Progenitor cell of endocrine pancreas (in vitro differentiated cells): Measurements from ENCODE around the gene YBX3. TPM values are rescaled to one million over a fixed set of nuclear protein-coding genes. Genes with fewer than 3 reads are reported as not detected.

Source experiments
- DNase-seq: peaks from one replicate; pipeline ENCODE4 v3.0.0; 2021; ENCODE audit warnings: low spot score; ENCODE audit not compliant: unreplicated experiment
- H3K27ac Mint-ChIP-seq: 2 replicates; pipeline ENCODE4 v1.8.0; 2021; ENCODE audit warnings: mild to moderate bottlenecking, moderate library complexity, mixed read lengths
- H3K27me3 Mint-ChIP-seq: 2 replicates; pipeline ENCODE4 v1.8.0; 2021; ENCODE audit warnings: mixed read lengths
- H3K36me3 Mint-ChIP-seq: 2 replicates; pipeline ENCODE4 v1.8.0; 2022; ENCODE audit warnings: mixed read lengths; ENCODE audit not compliant: insufficient read depth
- H3K4me1 Mint-ChIP-seq: 2 replicates; pipeline ENCODE4 v1.8.0; 2021; ENCODE audit warnings: low read depth, mixed read lengths
- H3K4me3 Mint-ChIP-seq: 2 replicates; pipeline ENCODE4 v1.8.0; 2021; ENCODE audit warnings: low read depth, mild to moderate bottlenecking, moderate library complexity, mixed read lengths
- H3K9me3 Mint-ChIP-seq: 2 replicates; pipeline ENCODE4 v1.8.0; 2021; ENCODE audit warnings: low read depth, mixed read lengths
- CTCF ChIP-seq: fragments of 200-600 bp; sonication (generic); IDR thresholded peaks from one replicate; pipeline ENCODE4 v1.5.0; 2021; ENCODE audit warnings: antibody characterized with exemption, mild to moderate bottlenecking; ENCODE audit not compliant: unreplicated experiment
- total RNA-seq: library from RNA; stranded (reverse); gene quantifications from 2 replicates; pipeline ENCODE4 v1.2.1, GENCODE V29; 2021

YBX3 gene
- total RNA-seq, 1 donor from 2014 or later: 200 TPM

- H3K4me1 Mint-ChIP-seq: peaks cover 8% of the 10 kb centered on the region
- no peaks in the 10 kb centered on the region for H3K36me3 Mint-ChIP-seq
- TF ChIP-seq CTCF: no peak
- peaks cover 6% of the 10 kb centered on the region for H3K9me3 Mint-ChIP-seq
- H3K4me3 Mint-ChIP-seq: no peak overlapping the region
- no peaks in the 10 kb centered on the region for H3K27me3 Mint-ChIP-seq
- peak overlapping the region; percentile 24 for H3K27ac Mint-ChIP-seq
- no peak for DNase-seq
These were observed 16.3 kb upstream of the YBX3 start for GRCh38 chr12:10739157-10740118.

- H3K4me1 Mint-ChIP-seq: peaks cover 8% of the 10 kb centered on the region
- H3K36me3 Mint-ChIP-seq: no peaks in the 10 kb centered on the region
- H3K27ac Mint-ChIP-seq: no peak overlapping the region
- TF ChIP-seq CTCF: no peak
- peaks cover 6% of the 10 kb centered on the region for H3K27me3 Mint-ChIP-seq
- H3K9me3 Mint-ChIP-seq: no peaks in the 10 kb centered on the region
- H3K4me3 Mint-ChIP-seq: no peak overlapping the region
- no peak for DNase-seq
These were observed 14.1 kb upstream of the YBX3 start for GRCh38 chr12:10737249-10737648.

- no peak for TF ChIP-seq CTCF
- no peak for DNase-seq
- Mint-ChIP-seq H3K27me3 (peaks cover 11% of the 10 kb centered on the region), H3K36me3 (no peaks in the 10 kb centered on the region), H3K9me3 (no peaks in the 10 kb centered on the region), H3K4me1 (peaks cover 8% of the 10 kb centered on the region), H3K27ac (no peak overlapping the region), H3K4me3 (no peak overlapping the region)
These were observed 13.3 kb upstream of the YBX3 start for GRCh38 chr12:10736463-10736862.

GRCh38 chr12:10735428-10735827, 12.3 kb upstream of the YBX3 start:
- no peak overlapping the region for H3K4me3 Mint-ChIP-seq

GRCh38 chr12:10732549-10732948, 9.4 kb upstream of the YBX3 start:
- no peak overlapping the region for H3K4me3 Mint-ChIP-seq
- H3K27ac Mint-ChIP-seq: no peak overlapping the region
- peaks cover 24% of the 10 kb centered on the region for H3K27me3 Mint-ChIP-seq
- no peak for TF ChIP-seq CTCF
- DNase-seq: no peak
- no peaks in the 10 kb centered on the region for H3K36me3 Mint-ChIP-seq
- H3K4me1 Mint-ChIP-seq: no peaks in the 10 kb centered on the region
- H3K9me3 Mint-ChIP-seq: no peaks in the 10 kb centered on the region

More at GRCh38 chr12:10735428-10735827, 12.3 kb upstream of the YBX3 start:
- H3K27me3 Mint-ChIP-seq: peaks cover 15% of the 10 kb centered on the region
- no peaks in the 10 kb centered on the region for H3K36me3 Mint-ChIP-seq
- H3K4me1 Mint-ChIP-seq: peaks cover under 1% of the 10 kb centered on the region
- H3K9me3 Mint-ChIP-seq: no peaks in the 10 kb centered on the region
- DNase-seq: no peak
- no peak for TF ChIP-seq CTCF
- H3K27ac Mint-ChIP-seq: no peak overlapping the region
